NCI-H1048 (cell line): ENCODE data around the gene ADARB1.

ENCODE experiments used
- DNase-seq: peaks from one replicate; lab custom pipeline; 2025; lab: John Stamatoyannopoulos, UW

ADARB1 gene

DNA sequence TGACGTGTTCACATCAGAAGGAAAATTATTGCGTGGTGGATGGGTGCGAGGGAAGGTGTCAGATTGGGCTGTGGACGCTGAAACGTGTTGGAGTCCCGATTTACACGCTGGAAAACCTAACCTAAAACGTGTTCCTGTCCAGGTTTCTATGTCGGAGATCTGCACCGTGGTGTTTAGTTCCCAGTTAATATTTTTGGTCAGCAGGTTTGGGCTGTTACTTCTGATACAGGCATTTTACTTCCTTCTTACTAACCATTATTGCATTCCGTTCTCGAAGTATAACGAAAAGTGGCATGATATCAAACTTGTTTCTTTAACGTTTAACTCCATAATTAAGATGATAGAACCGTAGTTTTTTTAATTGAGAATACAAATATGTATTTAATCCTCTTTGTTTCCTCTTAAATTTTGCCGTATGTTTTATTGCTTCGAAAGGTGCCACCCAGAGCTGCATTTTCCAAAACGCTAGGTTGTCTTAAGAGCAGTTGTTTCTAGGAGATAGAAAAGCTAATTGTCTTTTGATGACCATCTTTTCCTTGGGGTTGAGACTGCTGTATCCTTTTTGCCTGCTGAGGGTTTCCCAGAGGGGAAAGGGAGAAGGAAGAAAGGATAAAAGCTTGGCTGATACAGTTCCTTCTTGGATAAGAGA is 1.3 kb downstream of the ADARB1 start:
- DNase-seq, result no peak

- no peak for DNase-seq
These were observed 1.9 kb downstream of the ADARB1 start for GRCh38 chr21:45076245-45076711.

DNA sequence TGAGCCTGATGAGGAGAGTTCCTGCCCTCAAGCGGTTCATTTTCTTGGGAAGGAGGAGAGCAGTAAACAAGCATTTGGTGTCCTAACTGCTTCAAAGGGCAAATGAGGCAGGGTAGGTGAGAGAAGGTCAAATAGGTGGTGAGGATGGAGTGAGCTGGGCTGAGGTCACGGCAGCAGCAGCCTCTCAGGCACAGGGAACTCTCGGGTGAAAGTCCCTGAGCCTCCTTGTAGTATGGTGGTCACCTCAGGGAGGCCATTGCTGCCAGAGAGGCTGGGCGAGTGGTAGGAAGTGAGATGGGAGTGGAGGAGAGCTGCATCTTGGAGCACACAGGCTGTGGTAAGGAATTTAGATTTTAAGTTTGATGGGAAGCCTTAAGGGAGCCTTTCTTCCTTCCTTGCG is 4.0 kb downstream of the ADARB1 start:
- DNase-seq, result no peak

DNA sequence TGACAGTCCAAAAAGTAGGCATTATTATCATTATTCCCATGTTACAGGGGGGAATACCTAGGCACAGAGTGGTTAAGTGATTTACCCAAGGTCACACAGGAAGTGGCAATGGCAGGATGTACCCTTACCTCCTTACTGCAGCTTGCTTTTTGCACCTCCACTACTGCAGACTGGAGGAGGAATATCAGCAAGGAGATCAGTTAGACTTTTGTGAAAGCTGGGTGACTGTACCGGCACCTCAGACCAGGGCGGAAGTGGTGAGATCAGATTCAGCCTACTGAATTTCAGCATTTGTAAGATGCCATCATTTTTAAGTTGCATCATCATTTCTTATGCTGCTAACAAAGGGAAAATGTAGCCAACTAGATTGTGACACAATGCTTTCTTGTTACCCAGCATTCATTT is 4.5 kb downstream of the ADARB1 start:
- no peak for DNase-seq

DNA sequence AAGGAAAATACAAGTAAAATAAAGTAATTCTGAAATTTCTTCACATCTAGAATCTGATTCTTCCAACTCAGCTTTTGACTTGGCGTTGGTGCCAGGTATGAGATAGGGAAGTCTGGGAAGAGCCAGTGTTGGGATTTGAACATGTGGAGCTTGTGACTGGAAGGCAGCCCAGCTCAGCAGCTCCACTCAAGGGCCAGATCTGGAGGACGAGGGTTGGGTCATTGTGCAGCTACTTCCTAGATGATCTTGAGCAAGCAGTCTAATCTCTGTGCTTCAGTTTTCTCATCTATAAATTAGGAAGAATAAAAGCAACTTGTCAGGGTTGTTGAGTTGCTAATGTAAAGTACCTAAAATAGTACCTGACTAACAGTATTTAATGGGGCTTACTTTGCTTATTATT is 5.0 kb downstream of the ADARB1 start:
- no peak for DNase-seq

- no peak for DNase-seq
These were observed 5.9 kb downstream of the ADARB1 start for GRCh38 chr21:45080232-45080631.

GRCh38 chr21:45080639-45081414 is 6.4 kb downstream of the ADARB1 start:
- DNase-seq, result no peak

GRCh38 chr21:45081636-45082035 is 7.3 kb downstream of the ADARB1 start:
- no peak for DNase-seq

- no peak for DNase-seq
These were observed 8.4 kb downstream of the ADARB1 start for GRCh38 chr21:45082736-45083135.

GRCh38 chr21:45084121-45084520 is 9.7 kb downstream of the ADARB1 start:
- no peak for DNase-seq

- no peak for DNase-seq
These were observed 10.6 kb downstream of the ADARB1 start for GRCh38 chr21:45084881-45085536.

GRCh38 chr21:45085700-45086099 is 11.3 kb downstream of the ADARB1 start:
- no peak for DNase-seq

DNA sequence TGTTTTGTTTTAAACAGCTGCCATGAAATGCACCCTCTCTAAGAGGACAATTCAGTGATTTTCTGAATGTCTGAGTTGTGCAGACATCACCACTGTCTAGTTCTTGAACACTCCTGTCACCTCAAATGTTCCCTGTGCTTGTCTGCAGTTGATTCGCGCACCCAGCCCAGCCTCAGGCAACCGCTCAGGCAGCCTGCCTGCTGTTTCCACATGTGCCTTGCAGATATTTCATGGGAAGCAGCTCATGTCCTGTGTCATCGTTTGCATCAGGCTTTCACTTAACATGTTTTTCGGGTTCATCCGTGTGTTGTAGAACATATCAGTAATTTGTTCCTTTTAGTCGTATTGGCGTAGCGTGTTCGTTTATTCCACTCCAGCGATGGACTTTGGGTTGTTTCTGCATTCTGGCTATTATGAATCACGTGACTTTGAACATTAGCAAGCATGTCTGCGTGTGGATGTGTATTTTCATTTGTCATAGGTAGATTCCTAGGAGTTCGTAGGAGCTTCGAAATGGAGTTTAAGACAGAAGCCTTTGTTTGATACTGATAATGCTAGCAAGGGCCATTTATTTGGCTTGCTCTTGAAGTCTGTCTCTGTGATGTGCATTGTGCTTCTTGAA is 12.1 kb downstream of the ADARB1 start:
- no peak for DNase-seq

- DNase-seq, result no peak
These were observed 12.8 kb downstream of the ADARB1 start for GRCh38 chr21:45087022-45087823.

GRCh38 chr21:45088116-45088515 is 13.7 kb downstream of the ADARB1 start:
- DNase-seq, result no peak

GRCh38 chr21:45088729-45089128 is 14.3 kb downstream of the ADARB1 start:
- DNase-seq, result no peak

- no peak for DNase-seq
These were observed 15.6 kb downstream of the ADARB1 start for GRCh38 chr21:45089964-45090363.

DNA sequence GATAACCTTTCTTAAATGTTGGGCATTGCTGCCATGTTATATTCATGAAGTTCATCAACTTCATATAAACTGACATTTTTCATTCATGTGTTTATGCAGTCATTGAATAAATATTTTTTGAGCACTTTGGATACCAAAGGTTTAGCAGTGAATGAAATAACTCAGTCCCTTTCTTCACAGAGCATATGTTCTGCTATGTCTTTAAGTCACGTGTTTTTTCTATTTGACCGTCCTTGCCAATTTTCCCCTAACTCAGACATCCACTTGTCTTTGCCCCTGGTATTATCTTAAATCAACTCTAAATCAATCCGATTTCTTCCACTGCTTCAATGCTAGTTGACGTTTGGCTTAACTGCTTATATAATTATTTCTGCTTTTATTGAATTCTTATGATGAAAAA is 16.6 kb downstream of the ADARB1 start:
- no peak for DNase-seq

GRCh38 chr21:45091550-45092322 is 17.4 kb downstream of the ADARB1 start:
- no peak for DNase-seq

DNA sequence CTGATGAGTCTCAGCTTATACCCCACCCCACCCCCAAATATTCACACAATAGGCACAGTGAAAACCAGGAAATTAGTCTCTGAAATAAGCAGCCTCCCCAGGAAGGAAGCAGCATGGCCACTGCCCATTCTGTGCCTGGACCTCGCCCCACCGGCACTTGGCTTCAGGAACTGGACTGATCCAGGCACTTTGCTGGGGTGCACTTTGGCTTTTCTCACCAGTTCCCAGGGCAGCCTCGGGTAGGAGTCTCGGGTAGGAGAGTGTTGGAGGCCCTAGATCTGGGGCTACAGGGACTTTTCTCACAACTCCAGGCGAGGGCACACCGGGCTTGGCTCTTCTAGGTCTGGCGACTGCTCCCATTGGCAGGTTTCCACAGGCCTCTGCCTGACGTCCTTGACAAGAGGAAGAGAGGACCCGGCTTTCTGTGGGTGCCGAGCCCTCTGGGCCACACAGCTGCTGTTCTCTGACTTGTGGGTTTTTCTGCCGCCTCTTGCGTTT is 18.7 kb downstream of the ADARB1 start:
- no peak for DNase-seq

DNA sequence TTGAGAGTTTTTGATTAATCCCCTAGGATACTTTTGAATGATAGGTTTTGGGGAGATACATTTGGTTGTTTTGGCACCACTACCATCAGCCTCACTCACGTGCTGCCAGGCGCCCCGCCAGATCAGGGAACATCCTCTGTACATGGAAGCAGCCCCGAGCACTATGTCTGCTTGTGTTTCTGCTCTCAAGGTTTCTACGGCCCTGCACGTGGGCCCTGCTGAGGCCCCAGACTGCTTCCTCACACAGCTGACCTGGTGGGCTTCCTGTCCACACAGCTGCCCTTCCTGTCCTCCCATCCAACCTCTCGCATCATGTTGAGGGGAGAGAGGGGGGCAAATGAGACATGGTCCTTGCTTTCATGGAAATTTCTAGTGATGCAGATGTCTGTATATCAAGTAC is 20.0 kb downstream of the ADARB1 start:
- DNase-seq, result no peak
